WTC11 (cell line): ENCODE data around the gene ZGRF1. TPM values are rescaled to one million over a fixed set of nuclear protein-coding genes. Genes with fewer than 3 reads are reported as not detected.
A peak's percentile ranks its signal among the peaks of the same experiment; 100 is the strongest.
"Not testable (repeated sequence)": the region's sequence is repeated elsewhere in the genome, so short reads cannot be mapped to it uniquely, and the experiment has no call there.

Experiments used
- ATAC-seq: fragments of 200-7000 bp; cut with Tn5 transposase; 2 replicates; pipeline ENCODE4 v1.10.0; 2021; ENCODE audit warnings: mild to moderate bottlenecking, moderate library complexity
- CTCF ChIA-PET: fragments of 300-600 bp; sonication (Branson Sonifier 250); formaldehyde crosslinking; loops from one replicate; lab custom pipeline; 2021; ENCODE audit warnings: antibody characterized with exemption; lab: Charles Lee
- POLR2A ChIA-PET: fragments of 350-600 bp; sonication (Branson Sonifier 250); formaldehyde crosslinking; loops from one replicate; lab custom pipeline; 2021; ENCODE audit warnings: antibody characterized with exemption; lab: Charles Lee
- DNase-seq: peaks from one replicate; pipeline ENCODE4 v3.0.0; 2021; ENCODE audit warnings: low spot score
- H3K27ac Mint-ChIP-seq: 2 replicates; pipeline ENCODE4 v1.8.0; 2021; ENCODE audit warnings: mixed read lengths
- H3K27me3 Mint-ChIP-seq: 2 replicates; pipeline ENCODE4 v1.8.0; 2021; ENCODE audit warnings: low read depth, mild to moderate bottlenecking, moderate library complexity, mixed read lengths
- H3K36me3 Mint-ChIP-seq: 2 replicates; pipeline ENCODE4 v1.8.0; 2021; ENCODE audit warnings: mixed read lengths
- H3K4me1 Mint-ChIP-seq: 2 replicates; pipeline ENCODE4 v1.8.0; 2022; ENCODE audit warnings: mixed read lengths
- H3K4me3 Mint-ChIP-seq: 2 replicates; pipeline ENCODE4 v1.8.0; 2021; ENCODE audit warnings: mild to moderate bottlenecking, moderate library complexity, mixed read lengths
- H3K9me3 Mint-ChIP-seq: 2 replicates; pipeline ENCODE4 v1.8.0; 2021; ENCODE audit warnings: mixed read lengths
- ATF1 ChIP-seq: sonication (generic); formaldehyde crosslinking; IDR thresholded peaks from 2 replicates; pipeline ENCODE4 v1.8.1; 2023; ENCODE audit warnings: mild to moderate bottlenecking, moderate library complexity, missing genetic modification reagents
- CREB1 ChIP-seq: sonication (generic); formaldehyde crosslinking; IDR thresholded peaks from 2 replicates; pipeline ENCODE4 v1.8.0; 2023; ENCODE audit warnings: mild to moderate bottlenecking, missing genetic modification reagents
- EMX1 ChIP-seq: fragments of 250-450 bp; sonication (Bioruptor Pico); IDR thresholded peaks from 2 replicates; pipeline ENCODE4 v1.8.0; 2021; ENCODE audit warnings: mild to moderate bottlenecking
- ESRRA ChIP-seq: sonication (generic); formaldehyde crosslinking; IDR thresholded peaks from 2 replicates; pipeline ENCODE4 v1.8.1; 2022; ENCODE audit warnings: mild to moderate bottlenecking, missing genetic modification reagents, borderline replicate concordance
- JUN ChIP-seq: sonication (generic); formaldehyde crosslinking; IDR thresholded peaks from 2 replicates; pipeline ENCODE4 v1.8.0; 2023; ENCODE audit warnings: mild to moderate bottlenecking, missing genetic modification reagents
- NR2C2 ChIP-seq: sonication (generic); formaldehyde crosslinking; IDR thresholded peaks from 2 replicates; pipeline ENCODE4 v1.8.0; 2022; ENCODE audit warnings: mild to moderate bottlenecking, missing genetic modification reagents
- RORB ChIP-seq: fragments of 250-450 bp; sonication (Bioruptor Pico); IDR thresholded peaks from 2 replicates; pipeline ENCODE4 v1.9.0; 2021; ENCODE audit warnings: mild to moderate bottlenecking
- ZBTB21 ChIP-seq: sonication (generic); formaldehyde crosslinking; IDR thresholded peaks from 2 replicates; pipeline ENCODE4 v1.8.1; 2023; ENCODE audit warnings: mild to moderate bottlenecking, missing genetic modification reagents, borderline replicate concordance
- ZNF416 ChIP-seq: fragments of 250-450 bp; sonication (Bioruptor Pico); IDR thresholded peaks from 2 replicates; pipeline ENCODE4 v1.9.0; 2021; ENCODE audit warnings: mild to moderate bottlenecking, inconsistent platforms
- ZNF671 ChIP-seq: fragments of 250-450 bp; sonication (Bioruptor Pico); IDR thresholded peaks from 2 replicates; pipeline ENCODE4 v1.8.0; 2021; ENCODE audit warnings: mild to moderate bottlenecking
- total RNA-seq: library from RNA; stranded (reverse); gene quantifications from 3 replicates; pipeline ENCODE4 v1.2.3, GENCODE V29; 2021
- TF ChIP-seq, protein P1 (sequence below): sonication (generic); formaldehyde crosslinking; IDR thresholded peaks from 2 replicates; pipeline ENCODE4 v1.8.1; 2023; ENCODE audit warnings: mild to moderate bottlenecking, moderate library complexity, missing genetic modification reagents
- TF ChIP-seq, protein P2 (sequence below): fragments of 200-600 bp; IDR thresholded peaks from 2 replicates; pipeline ENCODE4 v1.8.0; 2022; ENCODE audit warnings: antibody characterized with exemption
- TF ChIP-seq, protein P3 (sequence below): fragments of 250-450 bp; sonication (Bioruptor Pico); IDR thresholded peaks from 2 replicates; pipeline ENCODE4 v1.9.0; 2021; ENCODE audit warnings: mild to moderate bottlenecking
- TF ChIP-seq, protein P4 (sequence below): sonication (generic); formaldehyde crosslinking; conservative IDR thresholded peaks from 2 replicates; pipeline ENCODE4 v1.8.1; 2023; ENCODE audit warnings: mild to moderate bottlenecking, low read depth, missing genetic modification reagents, moderate library complexity
- TF ChIP-seq, protein P5 (sequence below): fragments of 250-450 bp; sonication (Bioruptor Pico); IDR thresholded peaks from 2 replicates; pipeline ENCODE4 v1.9.0; 2021; ENCODE audit warnings: moderate library complexity, mild to moderate bottlenecking, inconsistent platforms, borderline replicate concordance
- TF ChIP-seq, protein P6 (sequence below): sonication (generic); formaldehyde crosslinking; IDR thresholded peaks from 2 replicates; pipeline ENCODE4 v1.8.1; 2022; ENCODE audit warnings: mild to moderate bottlenecking, missing genetic modification reagents, moderate library complexity, borderline replicate concordance
- TF ChIP-seq, protein P7 (sequence below): fragments of 250-450 bp; sonication (Bioruptor Pico); IDR thresholded peaks from 2 replicates; pipeline ENCODE4 v1.9.0; 2021; ENCODE audit warnings: mild to moderate bottlenecking

The ZGRF1 gene
- total RNA-seq, 1 experiment from 2014 or later = 56.2 TPM

DNA sequence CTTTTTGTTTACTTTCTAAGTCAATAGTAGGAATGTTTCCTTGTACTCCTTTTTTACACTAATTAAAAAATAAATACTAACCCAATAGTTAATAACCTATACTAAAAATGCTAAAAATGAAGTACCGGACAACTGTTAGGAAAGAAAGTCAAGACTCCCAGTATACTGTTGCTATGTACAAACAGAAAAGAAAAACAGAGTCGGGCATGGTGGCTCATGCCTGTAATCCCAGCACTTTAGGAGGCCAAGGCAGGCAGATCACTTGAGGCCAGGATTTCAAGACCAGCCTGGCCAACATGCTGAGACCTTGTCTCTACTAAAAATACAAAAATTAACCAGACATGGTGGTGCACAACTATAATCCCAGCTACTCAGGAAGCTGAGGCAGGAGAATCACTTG is 23.9 kb downstream of the ZGRF1 start:
- H3K36me3 Mint-ChIP-seq = peaks cover 31% of the 10 kb centered on the region
- H3K9me3 Mint-ChIP-seq, POLR2A ChIA-PET, H3K27ac Mint-ChIP-seq, H3K4me1 Mint-ChIP-seq, H3K27me3 Mint-ChIP-seq, ATAC-seq, DNase-seq, H3K4me3 Mint-ChIP-seq: not testable (repeated sequence)
- CTCF ChIA-PET = interaction anchor here (1.5 kb wide), 1 partner anchor 8 kb away, joined by 8 read pairs; no protein-coding TSS in a partner anchor

DNA sequence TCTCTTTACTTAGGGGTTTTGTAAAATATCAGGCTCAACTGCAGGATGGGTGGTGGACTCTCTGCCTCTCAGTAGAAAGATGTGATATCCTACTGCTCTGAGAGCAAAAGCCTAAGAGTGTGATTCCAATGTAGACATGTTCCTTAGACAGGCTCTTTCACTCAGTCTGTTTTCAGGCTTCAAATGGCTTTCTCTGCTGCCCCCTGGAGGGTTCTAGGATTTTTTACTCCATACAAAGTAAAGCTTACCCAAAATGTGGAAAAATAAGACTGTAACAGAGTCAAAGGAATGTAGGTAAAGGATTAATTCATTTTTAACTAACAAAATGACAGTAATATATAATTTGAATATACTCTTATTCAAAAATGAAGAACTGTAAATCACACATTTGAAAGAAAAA is 32.1 kb downstream of the ZGRF1 start:
- no peaks in the 10 kb centered on the region for H3K4me1 Mint-ChIP-seq
- H3K4me3 Mint-ChIP-seq = no peak overlapping the region
- H3K27ac Mint-ChIP-seq = no peak overlapping the region
- no peaks in the 10 kb centered on the region for H3K27me3 Mint-ChIP-seq
- DNase-seq (peak; percentile 21), ATAC-seq (peak; percentile 82)
- POLR2A ChIA-PET = no interaction called here
- TF ChIP-seq, protein P1, sequence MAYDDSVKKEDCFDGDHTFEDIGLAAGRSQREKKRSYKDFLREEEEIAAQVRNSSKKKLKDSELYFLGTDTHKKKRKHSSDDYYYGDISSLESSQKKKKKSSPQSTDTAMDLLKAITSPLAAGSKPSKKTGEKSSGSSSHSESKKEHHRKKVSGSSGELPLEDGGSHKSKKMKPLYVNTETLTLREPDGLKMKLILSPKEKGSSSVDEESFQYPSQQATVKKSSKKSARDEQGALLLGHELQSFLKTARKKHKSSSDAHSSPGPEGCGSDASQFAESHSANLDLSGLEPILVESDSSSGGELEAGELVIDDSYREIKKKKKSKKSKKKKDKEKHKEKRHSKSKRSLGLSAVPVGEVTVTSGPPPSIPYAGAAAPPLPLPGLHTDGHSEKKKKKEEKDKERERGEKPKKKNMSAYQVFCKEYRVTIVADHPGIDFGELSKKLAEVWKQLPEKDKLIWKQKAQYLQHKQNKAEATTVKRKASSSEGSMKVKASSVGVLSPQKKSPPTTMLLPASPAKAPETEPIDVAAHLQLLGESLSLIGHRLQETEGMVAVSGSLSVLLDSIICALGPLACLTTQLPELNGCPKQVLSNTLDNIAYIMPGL = no peak
- TF ChIP-seq, protein P2, sequence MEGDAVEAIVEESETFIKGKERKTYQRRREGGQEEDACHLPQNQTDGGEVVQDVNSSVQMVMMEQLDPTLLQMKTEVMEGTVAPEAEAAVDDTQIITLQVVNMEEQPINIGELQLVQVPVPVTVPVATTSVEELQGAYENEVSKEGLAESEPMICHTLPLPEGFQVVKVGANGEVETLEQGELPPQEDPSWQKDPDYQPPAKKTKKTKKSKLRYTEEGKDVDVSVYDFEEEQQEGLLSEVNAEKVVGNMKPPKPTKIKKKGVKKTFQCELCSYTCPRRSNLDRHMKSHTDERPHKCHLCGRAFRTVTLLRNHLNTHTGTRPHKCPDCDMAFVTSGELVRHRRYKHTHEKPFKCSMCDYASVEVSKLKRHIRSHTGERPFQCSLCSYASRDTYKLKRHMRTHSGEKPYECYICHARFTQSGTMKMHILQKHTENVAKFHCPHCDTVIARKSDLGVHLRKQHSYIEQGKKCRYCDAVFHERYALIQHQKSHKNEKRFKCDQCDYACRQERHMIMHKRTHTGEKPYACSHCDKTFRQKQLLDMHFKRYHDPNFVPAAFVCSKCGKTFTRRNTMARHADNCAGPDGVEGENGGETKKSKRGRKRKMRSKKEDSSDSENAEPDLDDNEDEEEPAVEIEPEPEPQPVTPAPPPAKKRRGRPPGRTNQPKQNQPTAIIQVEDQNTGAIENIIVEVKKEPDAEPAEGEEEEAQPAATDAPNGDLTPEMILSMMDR = peak; percentile 43; the same call in 1 of the 2 replicates
- H3K36me3 Mint-ChIP-seq = peaks cover 32% of the 10 kb centered on the region
- H3K9me3 Mint-ChIP-seq = no peaks in the 10 kb centered on the region
- CTCF ChIA-PET = interaction anchor here (0.6 to 1.5 kb wide), 22 partner anchors 9 to 614 kb away, joined by 3 to 9 read pairs (median 4); no protein-coding TSS in a partner anchor

DNA sequence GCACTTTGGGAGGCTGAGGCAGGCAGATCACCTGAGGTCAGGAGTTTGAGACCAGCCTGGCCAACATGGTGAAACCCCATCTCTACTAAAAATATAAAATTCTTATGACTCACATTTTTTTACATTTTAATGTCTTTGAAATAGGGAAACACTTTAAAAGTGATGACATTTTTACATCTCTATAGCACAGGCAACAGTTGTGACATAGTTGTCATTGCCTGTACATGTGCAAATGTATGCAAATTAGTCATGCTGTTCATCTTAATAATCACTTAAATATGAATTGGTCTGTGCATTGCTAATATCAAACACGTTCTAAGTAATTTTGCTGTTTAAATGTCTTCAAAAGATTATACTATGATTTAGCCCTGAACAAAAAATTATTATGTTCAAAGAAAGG is 41.7 kb downstream of the ZGRF1 start:
- peaks cover 31% of the 10 kb centered on the region for H3K36me3 Mint-ChIP-seq
- H3K4me1 Mint-ChIP-seq = peaks cover 4% of the 10 kb centered on the region
- POLR2A ChIA-PET = no interaction called here
- no peak overlapping the region for H3K4me3 Mint-ChIP-seq
- H3K27ac Mint-ChIP-seq = peak overlapping the region; percentile 21; the same call in 1 of the 2 replicates
- H3K9me3 Mint-ChIP-seq = peaks cover 9% of the 10 kb centered on the region
- CTCF ChIA-PET = no interaction called here
- ATAC-seq (no peak), DNase-seq (no peak)
- no peaks in the 10 kb centered on the region for H3K27me3 Mint-ChIP-seq
- TF ChIP-seq, protein P3, sequence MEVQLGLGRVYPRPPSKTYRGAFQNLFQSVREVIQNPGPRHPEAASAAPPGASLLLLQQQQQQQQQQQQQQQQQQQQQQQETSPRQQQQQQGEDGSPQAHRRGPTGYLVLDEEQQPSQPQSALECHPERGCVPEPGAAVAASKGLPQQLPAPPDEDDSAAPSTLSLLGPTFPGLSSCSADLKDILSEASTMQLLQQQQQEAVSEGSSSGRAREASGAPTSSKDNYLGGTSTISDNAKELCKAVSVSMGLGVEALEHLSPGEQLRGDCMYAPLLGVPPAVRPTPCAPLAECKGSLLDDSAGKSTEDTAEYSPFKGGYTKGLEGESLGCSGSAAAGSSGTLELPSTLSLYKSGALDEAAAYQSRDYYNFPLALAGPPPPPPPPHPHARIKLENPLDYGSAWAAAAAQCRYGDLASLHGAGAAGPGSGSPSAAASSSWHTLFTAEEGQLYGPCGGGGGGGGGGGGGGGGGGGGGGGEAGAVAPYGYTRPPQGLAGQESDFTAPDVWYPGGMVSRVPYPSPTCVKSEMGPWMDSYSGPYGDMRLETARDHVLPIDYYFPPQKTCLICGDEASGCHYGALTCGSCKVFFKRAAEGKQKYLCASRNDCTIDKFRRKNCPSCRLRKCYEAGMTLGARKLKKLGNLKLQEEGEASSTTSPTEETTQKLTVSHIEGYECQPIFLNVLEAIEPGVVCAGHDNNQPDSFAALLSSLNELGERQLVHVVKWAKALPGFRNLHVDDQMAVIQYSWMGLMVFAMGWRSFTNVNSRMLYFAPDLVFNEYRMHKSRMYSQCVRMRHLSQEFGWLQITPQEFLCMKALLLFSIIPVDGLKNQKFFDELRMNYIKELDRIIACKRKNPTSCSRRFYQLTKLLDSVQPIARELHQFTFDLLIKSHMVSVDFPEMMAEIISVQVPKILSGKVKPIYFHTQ (CRISPR knock-in tag) = no peak
- TF ChIP-seq ESRRA (CRISPR knock-in tag) = no peak
- TF ChIP-seq ZBTB21 = no peak
- no peak for TF ChIP-seq JUN
- TF ChIP-seq, protein P4, sequence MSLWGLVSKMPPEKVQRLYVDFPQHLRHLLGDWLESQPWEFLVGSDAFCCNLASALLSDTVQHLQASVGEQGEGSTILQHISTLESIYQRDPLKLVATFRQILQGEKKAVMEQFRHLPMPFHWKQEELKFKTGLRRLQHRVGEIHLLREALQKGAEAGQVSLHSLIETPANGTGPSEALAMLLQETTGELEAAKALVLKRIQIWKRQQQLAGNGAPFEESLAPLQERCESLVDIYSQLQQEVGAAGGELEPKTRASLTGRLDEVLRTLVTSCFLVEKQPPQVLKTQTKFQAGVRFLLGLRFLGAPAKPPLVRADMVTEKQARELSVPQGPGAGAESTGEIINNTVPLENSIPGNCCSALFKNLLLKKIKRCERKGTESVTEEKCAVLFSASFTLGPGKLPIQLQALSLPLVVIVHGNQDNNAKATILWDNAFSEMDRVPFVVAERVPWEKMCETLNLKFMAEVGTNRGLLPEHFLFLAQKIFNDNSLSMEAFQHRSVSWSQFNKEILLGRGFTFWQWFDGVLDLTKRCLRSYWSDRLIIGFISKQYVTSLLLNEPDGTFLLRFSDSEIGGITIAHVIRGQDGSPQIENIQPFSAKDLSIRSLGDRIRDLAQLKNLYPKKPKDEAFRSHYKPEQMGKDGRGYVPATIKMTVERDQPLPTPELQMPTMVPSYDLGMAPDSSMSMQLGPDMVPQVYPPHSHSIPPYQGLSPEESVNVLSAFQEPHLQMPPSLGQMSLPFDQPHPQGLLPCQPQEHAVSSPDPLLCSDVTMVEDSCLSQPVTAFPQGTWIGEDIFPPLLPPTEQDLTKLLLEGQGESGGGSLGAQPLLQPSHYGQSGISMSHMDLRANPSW (CRISPR knock-in tag) = no peak
- TF ChIP-seq NR2C2 = no peak
- no peak for TF ChIP-seq ZNF671 (CRISPR knock-in tag)
- TF ChIP-seq ZNF416 = no peak
- TF ChIP-seq, protein P5, sequence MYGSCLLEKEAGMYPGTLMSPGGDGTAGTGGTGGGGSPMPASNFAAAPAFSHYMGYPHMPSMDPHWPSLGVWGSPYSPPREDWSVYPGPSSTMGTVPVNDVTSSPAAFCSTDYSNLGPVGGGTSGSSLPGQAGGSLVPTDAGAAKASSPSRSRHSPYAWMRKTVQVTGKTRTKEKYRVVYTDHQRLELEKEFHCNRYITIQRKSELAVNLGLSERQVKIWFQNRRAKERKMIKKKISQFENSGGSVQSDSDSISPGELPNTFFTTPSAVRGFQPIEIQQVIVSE = no peak
- TF ChIP-seq RORB (CRISPR knock-in tag) = no peak
- no peak for TF ChIP-seq ATF1 (CRISPR knock-in tag)
- no peak for TF ChIP-seq CREB1 (CRISPR knock-in tag)
- TF ChIP-seq, protein P1 = no peak
- no peak for TF ChIP-seq EMX1 (CRISPR knock-in tag)
- TF ChIP-seq, protein P6, sequence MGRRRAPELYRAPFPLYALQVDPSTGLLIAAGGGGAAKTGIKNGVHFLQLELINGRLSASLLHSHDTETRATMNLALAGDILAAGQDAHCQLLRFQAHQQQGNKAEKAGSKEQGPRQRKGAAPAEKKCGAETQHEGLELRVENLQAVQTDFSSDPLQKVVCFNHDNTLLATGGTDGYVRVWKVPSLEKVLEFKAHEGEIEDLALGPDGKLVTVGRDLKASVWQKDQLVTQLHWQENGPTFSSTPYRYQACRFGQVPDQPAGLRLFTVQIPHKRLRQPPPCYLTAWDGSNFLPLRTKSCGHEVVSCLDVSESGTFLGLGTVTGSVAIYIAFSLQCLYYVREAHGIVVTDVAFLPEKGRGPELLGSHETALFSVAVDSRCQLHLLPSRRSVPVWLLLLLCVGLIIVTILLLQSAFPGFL (CRISPR knock-in tag) = no peak
- TF ChIP-seq, protein P7, sequence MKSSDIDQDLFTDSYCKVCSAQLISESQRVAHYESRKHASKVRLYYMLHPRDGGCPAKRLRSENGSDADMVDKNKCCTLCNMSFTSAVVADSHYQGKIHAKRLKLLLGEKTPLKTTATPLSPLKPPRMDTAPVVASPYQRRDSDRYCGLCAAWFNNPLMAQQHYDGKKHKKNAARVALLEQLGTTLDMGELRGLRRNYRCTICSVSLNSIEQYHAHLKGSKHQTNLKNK = no peak
